H9 (cell line): Measurements from ENCODE around the gene RMDN2. TPM values are rescaled to one million over a fixed set of nuclear protein-coding genes. Genes with fewer than 3 reads are reported as not detected.

Source experiments
- DNase-seq: peaks from one replicate; pipeline ENCODE4 v3.0.0-alpha.2; 2017
- H2AFZ ChIP-seq: one replicate; pipeline ENCODE4 v1.6.1; 2013; ENCODE audit warnings: mild to moderate bottlenecking, low read length, control low read depth, moderate library complexity
- H2AK5ac ChIP-seq: 2 replicates; pipeline ENCODE4 v1.6.1; 2013; ENCODE audit warnings: low read length, control low read depth, mixed read lengths; ENCODE audit not compliant: insufficient read length
- H2BK120ac ChIP-seq: one replicate; pipeline ENCODE4 v1.6.1; 2013; ENCODE audit warnings: low read depth, mild to moderate bottlenecking, low read length, control low read depth, inconsistent platforms; ENCODE audit not compliant: poor library complexity, severe bottlenecking
- H2BK12ac ChIP-seq: 2 replicates; pipeline ENCODE4 v1.6.1; 2013; ENCODE audit warnings: low read length, control low read depth, mixed read lengths, low read depth; ENCODE audit not compliant: insufficient read length
- H2BK15ac ChIP-seq: 2 replicates; pipeline ENCODE4 v1.6.1; 2013; ENCODE audit warnings: low read depth, low read length, control low read depth
- H2BK20ac ChIP-seq: one replicate; pipeline ENCODE4 v1.6.1; 2013; ENCODE audit warnings: low read depth, mild to moderate bottlenecking, low read length, control low read depth, inconsistent platforms; ENCODE audit not compliant: poor library complexity, severe bottlenecking
- H2BK5ac ChIP-seq: 2 replicates; pipeline ENCODE4 v1.6.1; 2013; ENCODE audit warnings: low read length, control low read depth, mixed read lengths; ENCODE audit not compliant: insufficient read length
- H3K14ac ChIP-seq: 2 replicates; pipeline ENCODE4 v1.6.1; 2013; ENCODE audit warnings: low read length, control low read depth; ENCODE audit not compliant: insufficient read depth
- H3K18ac ChIP-seq: 2 replicates; pipeline ENCODE4 v1.6.1; 2013; ENCODE audit warnings: low read depth, mild to moderate bottlenecking, mixed read lengths, low read length, control low read depth; ENCODE audit not compliant: insufficient read length
- H3K23ac ChIP-seq: 2 replicates; pipeline ENCODE4 v1.6.1; 2013; ENCODE audit warnings: low read length, control low read depth, mixed read lengths, low read depth; ENCODE audit not compliant: insufficient read length
- H3K23me2 ChIP-seq: 2 replicates; pipeline ENCODE4 v1.6.1; 2013; ENCODE audit warnings: low read depth, mild to moderate bottlenecking, mixed read lengths, low read length, control low read depth; ENCODE audit not compliant: insufficient read length, poor library complexity, severe bottlenecking
- H3K27ac ChIP-seq: 2 replicates; pipeline ENCODE4 v1.5.1; 2013; ENCODE audit warnings: low read length, control low read depth, mixed read lengths, low read depth; ENCODE audit not compliant: insufficient read length
- H3K27me3 ChIP-seq: 2 replicates; pipeline ENCODE4 v1.6.1; 2013; ENCODE audit warnings: low read length, control low read depth, inconsistent platforms; ENCODE audit not compliant: insufficient read depth
- H3K4ac ChIP-seq: 2 replicates; pipeline ENCODE4 v1.6.1; 2013; ENCODE audit warnings: low read depth, mild to moderate bottlenecking, control low read depth, inconsistent platforms, low read length, moderate library complexity
- H3K4me1 ChIP-seq: 2 replicates; pipeline ENCODE4 v1.6.1; 2013; ENCODE audit warnings: low read length, control low read depth, inconsistent platforms; ENCODE audit not compliant: insufficient read depth
- H3K4me2 ChIP-seq: 2 replicates; pipeline ENCODE4 v1.6.1; 2013; ENCODE audit warnings: low read length, control low read depth, mixed read lengths; ENCODE audit not compliant: insufficient read length, insufficient read depth
- H3K56ac ChIP-seq: 2 replicates; pipeline ENCODE4 v1.6.1; 2013; ENCODE audit warnings: low read depth, mild to moderate bottlenecking, mixed read lengths, low read length, control low read depth; ENCODE audit not compliant: insufficient read length
- H3K79me1 ChIP-seq: 2 replicates; pipeline ENCODE4 v1.6.1; 2013; ENCODE audit warnings: low read depth, mild to moderate bottlenecking, moderate library complexity, low read length, control low read depth, inconsistent platforms; ENCODE audit not compliant: insufficient read depth, poor library complexity, severe bottlenecking
- H3K79me2 ChIP-seq: 2 replicates; pipeline ENCODE4 v1.6.1; 2013; ENCODE audit warnings: low read length, control low read depth, inconsistent platforms; ENCODE audit not compliant: insufficient read depth
- H3K9ac ChIP-seq: 2 replicates; pipeline ENCODE4 v1.6.1; 2013; ENCODE audit warnings: low read length, control low read depth, mixed read lengths; ENCODE audit not compliant: insufficient read length; ENCODE audit errors: extremely low read depth
- H3K9me3 ChIP-seq: one replicate; pipeline ENCODE4 v1.6.1; 2013; ENCODE audit warnings: low read depth, low read length, inconsistent platforms; ENCODE audit not compliant: control insufficient read depth
- H3T11ph ChIP-seq: one replicate; pipeline ENCODE4 v1.6.1; 2013; ENCODE audit warnings: mild to moderate bottlenecking, low read length, control low read depth, inconsistent platforms
- H4K20me1 ChIP-seq: one replicate; pipeline ENCODE4 v1.6.1; 2013; ENCODE audit not compliant: control insufficient read depth, insufficient read length, insufficient read depth
- H4K5ac ChIP-seq: 2 replicates; pipeline ENCODE4 v1.6.1; 2013; ENCODE audit warnings: low read depth, mild to moderate bottlenecking, mixed read lengths, low read length, control low read depth; ENCODE audit not compliant: insufficient read length
- H4K8ac ChIP-seq: replicated peaks from 2 replicates; pipeline ENCODE4 v1.6.1; 2013; ENCODE audit warnings: low read length, control low read depth, mixed read lengths, low read depth; ENCODE audit not compliant: insufficient read length
- H4K91ac ChIP-seq: 2 replicates; pipeline ENCODE4 v1.6.1; 2013; ENCODE audit warnings: low read depth, mild to moderate bottlenecking, moderate library complexity, mixed read lengths, low read length, control low read depth; ENCODE audit not compliant: insufficient read length
- H3K27ac Mint-ChIP-seq, 3 experiments: 2 replicates in 2 of 3; 3 replicates in 1 of 3; pipeline ENCODE4 v1.8.0; 2020 to 2021; ENCODE audit warnings: mixed read lengths in 3 of 3, mild to moderate bottlenecking in 1 of 3, moderate library complexity in 1 of 3
- H3K27me3 Mint-ChIP-seq: 2 replicates; pipeline ENCODE4 v1.8.0; 2021; ENCODE audit warnings: low read depth, mild to moderate bottlenecking, moderate library complexity, mixed read lengths
- H3K36me3 Mint-ChIP-seq, 3 experiments: 2 replicates in 2 of 3; 3 replicates in 1 of 3; pipeline ENCODE4 v1.8.0; 2020 to 2021; ENCODE audit warnings: low read depth in 3 of 3, mixed read lengths in 3 of 3; ENCODE audit not compliant: insufficient read depth in 1 of 3
- H3K4me1 Mint-ChIP-seq, 2 experiments: 2 replicates each; pipeline ENCODE4 v1.8.0; 2020; ENCODE audit warnings: mixed read lengths in 2 of 2
- H3K4me3 Mint-ChIP-seq, 2 experiments: 2 replicates in 1 of 2; 3 replicates in 1 of 2; pipeline ENCODE4 v1.8.0; 2020 to 2021; ENCODE audit warnings: mild to moderate bottlenecking in 2 of 2, mixed read lengths in 2 of 2, moderate library complexity in 1 of 2
- H3K9me3 Mint-ChIP-seq, 2 experiments: 2 replicates in 1 of 2; 3 replicates in 1 of 2; pipeline ENCODE4 v1.8.0; 2020; ENCODE audit warnings: mild to moderate bottlenecking in 2 of 2, mixed read lengths in 2 of 2, moderate library complexity in 1 of 2
- CTCF ChIP-seq: fragments of 200-600 bp; sonication (generic); conservative IDR thresholded peaks from 3 replicates; pipeline ENCODE4 v1.8.0; 2021; ENCODE audit warnings: antibody characterized with exemption, mild to moderate bottlenecking
- WGBS: extraction: QIAGEN DNeasy Blood & Tissue Kit; methylation state at CpG from one replicate; pipeline ENCODE4 v1.1.7; 2013; ENCODE audit warnings: missing lambda C conversion rate, low lambda C conversion rate, mixed read lengths; ENCODE audit not compliant: insufficient read length; ENCODE audit errors: extremely low coverage; 5-methylcytosine and 5-hydroxymethylcytosine counted together
- total RNA-seq: library from RNA; stranded (reverse); gene quantifications from 2 replicates; pipeline ENCODE4 v1.2.1, GENCODE V29; 2021

Gene RMDN2
- total RNA-seq, 1 experiment from 2014 or later, result 2.8 TPM

GRCh38 chr2:37904993-37905392 lies 20.1 kb upstream of the RMDN2 start:
- no peaks in the 10 kb centered on the region for H3K23me2 ChIP-seq
- no peak overlapping the region for H3T11ph ChIP-seq
- H4K91ac ChIP-seq, result no peak overlapping the region
- H3K27ac Mint-ChIP-seq, result no peak overlapping the region
- no peaks in the 10 kb centered on the region for H3K4me1 ChIP-seq
- H3K4me1 Mint-ChIP-seq, result peaks cover 5 to 9% of the 10 kb centered on the region in 2 experiments
- H3K27me3 Mint-ChIP-seq, result no peaks in the 10 kb centered on the region; the same call in 1 of the 2 replicates
- H2AFZ ChIP-seq, result no peak overlapping the region
- H3K27me3 ChIP-seq, result no peaks in the 10 kb centered on the region
- H4K20me1 ChIP-seq, result no peaks in the 10 kb centered on the region
- H2BK12ac ChIP-seq, result no peak overlapping the region
- H2AK5ac ChIP-seq, result no peak overlapping the region
- H3K36me3 Mint-ChIP-seq, result peaks cover 0 to 15% (median 0%) of the 10 kb centered on the region in 3 experiments; a peak in 5 of 7 replicates
- H3K9ac ChIP-seq, result no peak overlapping the region
- no peak overlapping the region for H3K4me2 ChIP-seq
- no CpG with 5 or more reads among the region's 5 CpGs for WGBS
- H3K56ac ChIP-seq, result no peak overlapping the region
- H3K4ac ChIP-seq, result no peak overlapping the region
- no peak overlapping the region for H4K5ac ChIP-seq
- H3K18ac ChIP-seq, result no peak overlapping the region
- H2BK5ac ChIP-seq, result no peak overlapping the region
- H4K8ac ChIP-seq, result no peak overlapping the region
- no peak overlapping the region for H2BK120ac ChIP-seq
- H3K9me3 Mint-ChIP-seq, result peaks cover 13 to 14% of the 10 kb centered on the region in 2 experiments
- no peak for TF ChIP-seq CTCF
- no peak overlapping the region for H3K4me3 Mint-ChIP-seq
- DNase-seq, result no peak
- H3K79me1 ChIP-seq, result no peaks in the 10 kb centered on the region
- H2BK15ac ChIP-seq, result no peak overlapping the region
- no peaks in the 10 kb centered on the region for H3K79me2 ChIP-seq
- H3K14ac ChIP-seq, result no peak overlapping the region
- H2BK20ac ChIP-seq, result no peak overlapping the region
- no peak overlapping the region for H3K23ac ChIP-seq
- no peaks in the 10 kb centered on the region for H3K9me3 ChIP-seq
- no peak overlapping the region for H3K27ac ChIP-seq
